Gastroesophageal sphincter (tissue), 4 donors: ENCODE measurements around the gene PPP4R3B. TPM values are rescaled to one million over a fixed set of nuclear protein-coding genes. Genes with fewer than 3 reads are reported as not detected.
A peak's percentile ranks its signal among the peaks of the same experiment; 100 is the strongest.
"Not testable (repeated sequence)": the region's sequence is repeated elsewhere in the genome, so short reads cannot be mapped to it uniquely, and the experiment has no call there.

Source experiments
- ATAC-seq: fragments of 150-250 bp; one replicate; pipeline ENCODE4 v1.9.1; 2016; ENCODE audit warnings: mild to moderate bottlenecking, moderate library complexity
- H3K27ac ChIP-seq, 4 donors: fragments of 200-600 bp; sonication (generic) in 3 of 4; 1 replicate in 3 of 4; 2 replicates in 1 of 4; pipeline ENCODE4 v1.5.1; 2016 to 2019
- H3K27me3 ChIP-seq: fragments of 200-600 bp; sonication (generic); one replicate; pipeline ENCODE4 v1.5.1; 2019
- H3K36me3 ChIP-seq, 2 donors: fragments of 200-600 bp; sonication (generic); one replicate each; pipeline ENCODE4 v1.5.1; 2019; ENCODE audit warnings: control low read depth in 1 of 2
- H3K4me1 ChIP-seq, 3 donors: fragments of 200-600 bp; sonication (generic); 1 replicate in 2 of 3; 2 replicates in 1 of 3; pipeline ENCODE4 v1.5.1; 2016 to 2019; ENCODE audit warnings: control low read depth in 2 of 3
- H3K4me3 ChIP-seq, 2 donors: fragments of 200-600 bp; sonication (generic); one replicate each; pipeline ENCODE4 v1.5.1; 2019; ENCODE audit warnings: mild to moderate bottlenecking in 1 of 2, moderate library complexity in 1 of 2
- H3K9me3 ChIP-seq, 3 donors: fragments of 200-600 bp; sonication (generic); one replicate each; pipeline ENCODE4 v1.5.1; 2017 to 2019; ENCODE audit warnings: control low read depth in 2 of 3
- CTCF ChIP-seq, 4 experiments: fragments of 200-600 bp in 2 of 4; fragments of 450-650 bp in 2 of 4; sonication (generic) in 1 of 4; IDR thresholded peaks; one replicate each; pipeline ENCODE4 v1.5.1; 2017 to 2019; ENCODE audit warnings: antibody characterized with exemption in 4 of 4, mild to moderate bottlenecking in 2 of 4, moderate library complexity in 2 of 4
- EP300 ChIP-seq: sonication (generic); formaldehyde crosslinking; IDR thresholded peaks from one replicate; pipeline ENCODE4 v1.6.1; 2017; ENCODE audit warnings: antibody characterized with exemption, mild to moderate bottlenecking
- POLR2A ChIP-seq, 2 donors: fragments of 450-650 bp; IDR thresholded peaks; one replicate each; pipeline ENCODE4 v1.6.1; 2017; ENCODE audit warnings: antibody characterized with exemption in 2 of 2, mild to moderate bottlenecking in 2 of 2, moderate library complexity in 1 of 2
- POLR2AphosphoS5 ChIP-seq: sonication (generic); formaldehyde crosslinking; IDR thresholded peaks from one replicate; pipeline ENCODE4 v1.6.1; 2017; ENCODE audit warnings: antibody characterized with exemption
- WGBS, 2 donors: methylation state at CpG; one replicate each; pipeline ENCODE4 v1.1.5; 2018; ENCODE audit warnings: low coverage in 1 of 2; 5-methylcytosine and 5-hydroxymethylcytosine counted together
- total RNA-seq, 4 donors: library from RNA; depleted of rRNA; stranded (reverse); fragments of >200 nt; gene quantifications; one replicate each; pipeline ENCODE4 v1.1.0, GENCODE V29; 2016

The PPP4R3B gene
- total RNA-seq, 4 donors from 2014 or later = 89.7 to 114 (median 97.6) TPM

- peaks cover 0 to 40% of the 10 kb centered on the region in 2 donors for H3K36me3 ChIP-seq
- 88 to 92% methylated on average over 9 of the region's 11 CpGs for WGBS, 2 donors
- no peak for ATAC-seq
Measured at GRCh38 chr2:55598056-55598795, 19.2 kb downstream of the PPP4R3B start.

GRCh38 chr2:55596795-55597194, 20.6 kb downstream of the PPP4R3B start:
- peaks cover 0 to 37% of the 10 kb centered on the region in 2 donors for H3K36me3 ChIP-seq
- H3K27ac ChIP-seq, H3K27me3 ChIP-seq, H3K4me3 ChIP-seq, H3K9me3 ChIP-seq, ATAC-seq: not testable (repeated sequence)
- peaks cover 0 to 55% (median 0%) of the 10 kb centered on the region in 3 donors for H3K4me1 ChIP-seq
- WGBS, 2 donors = 64 to 100% methylated on average over 2 to 5 of the region's 6 CpGs

More at GRCh38 chr2:55598056-55598795, 19.2 kb downstream of the PPP4R3B start:
- no peak overlapping the region for H3K27ac ChIP-seq
- no peaks in the 10 kb centered on the region for H3K27me3 ChIP-seq
- H3K4me1 ChIP-seq = peaks cover 0 to 55% (median 3%) of the 10 kb centered on the region in 3 donors
- no peak overlapping the region for H3K4me3 ChIP-seq
- TF ChIP-seq POLR2AphosphoS5 (no peak), CTCF (IDR thresholded peaks at IDR 0.05) (no peak), EP300 (no peak), POLR2A (IDR thresholded peaks at IDR 0.05) (no peak)
- no peaks in the 10 kb centered on the region for H3K9me3 ChIP-seq

GRCh38 chr2:55595536-55595935, 21.9 kb downstream of the PPP4R3B start:
- no peak overlapping the region for H3K4me3 ChIP-seq
- ATAC-seq = no peak
- TF ChIP-seq CTCF (IDR thresholded peaks at IDR 0.05) = no peak
- no peak for TF ChIP-seq EP300
- TF ChIP-seq POLR2A (IDR thresholded peaks at IDR 0.05) = no peak
- no peak for TF ChIP-seq POLR2AphosphoS5
- peaks cover 0 to 32% of the 10 kb centered on the region in 2 donors for H3K36me3 ChIP-seq
- H3K4me1 ChIP-seq = peaks cover 0 to 61% (median 0%) of the 10 kb centered on the region in 3 donors
- H3K9me3 ChIP-seq = no peaks in the 10 kb centered on the region
- peak overlapping the region in 1 of 4 donors; percentile 48 for H3K27ac ChIP-seq
- no peaks in the 10 kb centered on the region for H3K27me3 ChIP-seq

- TF ChIP-seq EP300 (no peak), POLR2A (IDR thresholded peaks at IDR 0.05) (no peak), POLR2AphosphoS5 (no peak), CTCF (IDR thresholded peaks at IDR 0.05) (no peak)
- Histone ChIP-seq H3K9me3 (no peaks in the 10 kb centered on the region), H3K27me3 (no peaks in the 10 kb centered on the region), H3K4me1 (peaks cover 0 to 69% (median 0%) of the 10 kb centered on the region in 3 donors), H3K27ac (no peak overlapping the region), H3K4me3 (no peak overlapping the region), H3K36me3 (peaks cover 0 to 19% of the 10 kb centered on the region in 2 donors)
- 11 to 21% methylated on average over 1 of the region's 1 CpG for WGBS, 2 donors
- no peak for ATAC-seq
Measured at GRCh38 chr2:55592130-55592529, 25.3 kb downstream of the PPP4R3B start.

- WGBS, 2 donors = 56 to 69% methylated on average over 4 to 7 of the region's 7 CpGs
- ATAC-seq = no peak
- Histone ChIP-seq H3K36me3 (peaks cover 0 to 19% of the 10 kb centered on the region in 2 donors), H3K9me3 (no peaks in the 10 kb centered on the region), H3K27me3 (no peaks in the 10 kb centered on the region), H3K4me3 (no peak overlapping the region), H3K4me1 (peaks cover 0 to 71% (median 0%) of the 10 kb centered on the region in 3 donors), H3K27ac (no peak overlapping the region)
- no peak for TF ChIP-seq CTCF (IDR thresholded peaks at IDR 0.05)
- TF ChIP-seq EP300 = no peak
- no peak for TF ChIP-seq POLR2AphosphoS5
- TF ChIP-seq POLR2A (IDR thresholded peaks at IDR 0.05) = no peak
Measured at GRCh38 chr2:55590810-55591440, 26.5 kb downstream of the PPP4R3B start.
